Body of pancreas (tissue), 4 donors: ENCODE results near the gene TGFB1I1.

Experiments
- CTCF ChIP-seq, 7 experiments: fragments of 450-650 bp in 4 of 7; fragments of 200-600 bp in 3 of 7; sonication (generic) in 3 of 7; IDR thresholded peaks; one replicate each; pipeline ENCODE4 v1.5.1; 2016 to 2019; ENCODE audit warnings: antibody characterized with exemption in 7 of 7
- POLR2A ChIP-seq, 3 donors: fragments of 450-650 bp; IDR thresholded peaks; one replicate each; pipeline ENCODE4 v1.6.1; 2016; ENCODE audit warnings: antibody characterized with exemption in 3 of 3, mild to moderate bottlenecking in 2 of 3

- TF ChIP-seq CTCF (IDR thresholded peaks at IDR 0.05) (no peak), POLR2A (IDR thresholded peaks at IDR 0.05) (no peak)
Measured at GRCh38 chr16:31455601-31456314, 16.2 kb upstream of the TGFB1I1 start.
